ENCODE results near the gene PCDHGA4.

PCDHGA4 gene

GRCh38 chr5:141349917-141350619, 4.8 kb upstream of the PCDHGA4 start, which contains the start of gene PCDHGB1:
Gene PCDHGB1, plus strand, starts transcription at chr5:141350099. Its CDS starts 162 bp downstream, at chr5:141350261.
- DNase-seq: peak; percentile 84

- no peak for DNase-seq
Measured at GRCh38 chr5:141351591-141351990, 3.2 kb upstream of the PCDHGA4 start.

DNA sequence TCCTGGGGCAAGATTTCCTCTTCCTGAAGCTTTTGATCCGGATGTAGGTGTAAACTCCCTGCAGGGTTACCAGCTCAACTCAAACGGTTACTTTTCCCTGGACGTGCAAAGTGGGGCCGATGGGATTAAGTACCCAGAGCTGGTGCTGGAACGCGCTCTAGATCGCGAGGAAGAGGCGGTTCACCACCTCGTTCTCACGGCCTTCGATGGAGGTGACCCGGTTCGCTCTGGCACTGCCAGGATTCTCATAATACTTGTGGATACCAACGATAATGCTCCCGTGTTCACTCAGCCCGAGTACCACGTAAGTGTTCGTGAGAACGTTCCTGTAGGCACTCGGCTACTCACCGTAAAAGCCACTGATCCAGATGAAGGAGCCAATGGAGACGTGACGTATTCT, 820 bp downstream of the PCDHGA4 start:
- no peak for DNase-seq

DNA sequence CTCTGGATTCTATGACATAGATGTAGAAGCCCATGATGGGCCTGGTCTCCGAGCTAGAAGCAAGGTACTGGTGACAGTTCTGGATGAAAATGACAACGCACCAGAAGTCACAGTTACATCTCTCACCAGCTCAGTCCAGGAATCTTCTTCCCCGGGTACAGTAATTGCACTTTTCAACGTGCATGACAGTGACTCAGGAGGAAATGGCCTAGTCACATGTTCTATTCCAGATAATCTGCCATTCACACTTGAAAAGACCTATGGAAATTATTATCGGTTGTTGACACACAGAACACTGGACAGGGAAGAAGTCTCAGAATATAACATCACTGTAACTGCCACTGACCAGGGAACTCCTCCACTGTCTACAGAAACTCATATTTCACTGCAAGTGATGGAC, 1.3 kb downstream of the PCDHGA4 start:
- no peak for DNase-seq

DNA sequence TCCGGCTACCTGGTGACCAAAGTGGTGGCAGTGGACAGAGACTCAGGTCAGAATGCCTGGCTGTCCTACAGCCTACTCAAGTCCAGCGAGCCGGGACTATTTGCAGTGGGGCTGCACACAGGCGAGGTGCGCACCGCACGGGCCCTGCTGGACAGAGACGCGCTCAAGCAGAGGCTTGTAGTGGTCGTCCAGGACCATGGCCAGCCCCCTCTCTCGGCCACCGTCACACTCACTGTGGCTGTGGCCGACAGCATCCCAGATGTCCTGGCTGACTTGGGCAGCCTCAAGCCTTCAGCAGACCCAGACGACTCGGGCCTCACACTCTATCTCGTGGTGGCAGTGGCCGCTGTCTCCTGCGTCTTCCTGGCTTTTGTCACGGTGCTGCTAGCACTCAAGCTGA, 2.1 kb downstream of the PCDHGA4 start:
- no peak for DNase-seq

- peak; percentile 57 for DNase-seq
Measured at GRCh38 chr5:141359790-141360426, 5.1 kb downstream of the PCDHGA4 start, which contains the start of gene PCDHGB2. Gene PCDHGB2, plus strand, starts transcription at chr5:141359994. Its CDS starts 142 bp downstream, at chr5:141360136.

DNA sequence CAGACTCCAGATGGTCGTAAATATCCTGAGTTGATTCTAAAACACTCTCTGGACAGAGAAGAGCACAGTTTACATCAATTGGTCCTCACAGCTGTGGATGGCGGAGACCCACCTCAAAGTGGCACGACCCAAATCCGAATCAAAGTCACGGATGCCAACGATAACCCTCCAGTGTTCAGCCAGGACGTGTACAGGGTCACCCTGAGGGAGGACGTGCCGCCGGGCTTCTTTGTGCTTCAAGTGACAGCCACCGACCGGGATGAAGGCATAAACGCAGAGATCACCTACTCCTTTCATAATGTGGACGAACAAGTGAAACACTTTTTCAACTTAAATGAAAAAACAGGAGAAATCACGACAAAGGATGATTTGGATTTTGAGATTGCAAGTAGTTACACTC, 5.9 kb downstream of the PCDHGA4 start:
- DNase-seq: no peak

DNA sequence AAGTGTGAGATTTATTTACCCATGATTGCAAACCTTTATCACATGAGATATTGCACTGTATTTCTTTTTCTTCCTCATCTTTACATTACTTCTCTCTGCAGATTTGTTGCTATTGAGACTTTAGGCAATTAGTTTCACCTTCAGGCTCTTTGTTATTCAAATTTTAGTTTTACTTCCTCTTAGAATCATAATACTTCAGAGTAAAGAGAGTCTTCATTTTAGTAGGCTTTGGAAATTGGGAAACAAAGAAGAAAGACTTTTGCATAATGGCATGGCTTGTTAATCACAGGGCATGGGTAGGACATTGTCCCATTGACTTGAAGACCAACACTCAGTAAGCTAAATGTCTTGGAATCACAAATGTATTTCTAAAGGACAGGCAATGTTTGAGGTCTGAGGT, 7.9 kb downstream of the PCDHGA4 start:
- DNase-seq: no peak

GRCh38 chr5:141363952-141364660, 9.3 kb downstream of the PCDHGA4 start, which contains the start of gene PCDHGA5:
Gene PCDHGA5, plus strand, starts transcription at chr5:141364162. Its CDS starts 169 bp downstream, at chr5:141364331.
- DNase-seq: no peak

DNA sequence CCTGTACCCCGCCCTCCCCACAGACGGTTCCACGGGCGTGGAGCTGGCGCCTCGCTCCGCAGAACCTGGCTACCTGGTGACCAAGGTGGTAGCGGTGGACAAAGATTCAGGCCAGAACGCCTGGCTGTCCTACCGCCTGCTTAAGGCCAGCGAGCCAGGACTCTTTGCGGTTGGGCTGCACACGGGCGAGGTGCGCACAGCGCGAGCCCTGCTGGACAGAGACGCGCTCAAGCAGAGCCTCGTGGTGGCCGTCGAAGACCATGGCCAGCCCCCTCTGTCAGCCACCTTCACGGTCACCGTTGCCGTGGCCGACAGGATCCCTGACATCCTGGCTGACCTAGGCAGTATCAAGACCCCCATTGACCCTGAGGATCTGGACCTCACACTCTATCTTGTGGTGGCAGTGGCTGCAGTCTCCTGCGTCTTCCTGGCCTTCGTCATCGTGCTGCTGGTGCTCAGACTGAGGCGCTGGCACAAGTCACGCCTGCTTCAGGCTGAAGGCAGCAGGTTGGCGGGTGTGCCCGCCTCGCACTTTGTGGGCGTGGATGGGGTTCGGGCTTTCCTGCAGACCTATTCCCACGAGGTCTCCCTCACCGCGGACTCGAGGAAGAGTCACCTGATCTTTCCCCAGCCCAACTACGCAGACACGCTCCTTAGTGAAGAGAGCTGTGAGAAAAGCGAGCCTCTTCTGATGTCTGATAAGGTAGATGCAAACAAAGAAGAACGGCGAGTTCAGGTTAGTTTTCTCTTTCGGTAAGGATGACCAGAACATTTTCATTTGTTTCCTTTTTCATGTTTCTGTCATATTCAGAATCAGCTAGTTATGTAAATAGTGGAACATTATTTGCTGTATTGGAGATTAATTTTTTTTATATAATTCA, 11.4 kb downstream of the PCDHGA4 start:
- no peak for DNase-seq

- DNase-seq: no peak
Measured at GRCh38 chr5:141369994-141370848, 15.4 kb downstream of the PCDHGA4 start, which contains the start of gene PCDHGB3. Gene PCDHGB3, plus strand, starts transcription at chr5:141370242. Its CDS starts 153 bp downstream, at chr5:141370395.

- DNase-seq: no peak
Measured at GRCh38 chr5:141371572-141372475, 17.0 kb downstream of the PCDHGA4 start.

GRCh38 chr5:141373673-141374317, 19.0 kb downstream of the PCDHGA4 start, which contains the start of gene PCDHGA6:
Gene PCDHGA6, plus strand, starts transcription at chr5:141373891. Its CDS starts 193 bp downstream, at chr5:141374084.
- DNase-seq: peak; percentile 25

DNA sequence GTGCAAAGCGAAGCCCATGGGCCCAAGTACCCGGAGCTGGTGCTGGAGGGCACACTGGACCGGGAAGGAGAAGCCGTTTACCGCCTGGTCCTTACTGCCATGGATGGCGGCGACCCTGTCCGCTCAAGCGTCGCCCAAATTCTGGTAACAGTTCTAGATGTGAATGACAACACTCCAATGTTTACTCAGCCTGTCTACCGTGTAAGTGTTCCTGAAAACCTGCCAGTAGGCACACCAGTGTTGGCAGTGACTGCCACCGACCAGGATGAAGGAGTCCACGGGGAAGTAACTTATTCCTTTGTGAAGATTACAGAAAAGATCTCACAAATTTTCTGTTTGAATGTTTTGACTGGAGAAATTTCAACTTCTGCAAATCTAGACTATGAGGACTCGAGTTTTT, 19.8 kb downstream of the PCDHGA4 start:
- DNase-seq: no peak

GRCh38 chr5:141375444-141376155, 20.8 kb downstream of the PCDHGA4 start:
- peak; percentile 11 for DNase-seq

GRCh38 chr5:141382469-141383294, 27.9 kb downstream of the PCDHGA4 start, which contains the start of gene PCDHGA7:
Gene PCDHGA7, plus strand, starts transcription at chr5:141382742. Its CDS starts 158 bp downstream, at chr5:141382900.
- DNase-seq: no peak

DNA sequence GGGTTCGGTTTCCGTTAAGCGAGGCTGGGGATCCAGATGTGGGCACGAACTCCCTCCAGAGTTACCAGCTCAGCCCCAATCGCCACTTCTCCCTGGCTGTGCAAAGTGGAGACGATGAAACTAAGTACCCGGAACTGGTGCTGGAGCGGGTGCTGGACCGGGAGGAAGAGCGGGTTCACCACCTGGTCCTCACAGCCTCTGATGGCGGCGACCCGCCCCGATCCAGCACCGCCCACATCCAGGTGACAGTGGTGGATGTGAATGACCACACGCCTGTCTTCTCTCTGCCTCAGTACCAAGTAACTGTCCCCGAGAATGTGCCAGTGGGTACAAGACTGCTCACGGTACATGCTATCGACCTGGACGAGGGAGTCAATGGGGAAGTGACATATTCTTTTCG, 28.5 kb downstream of the PCDHGA4 start:
- DNase-seq: no peak
